D341Med (cell line): Measurements from ENCODE around the gene AKAP9.
A peak's percentile ranks its signal among the peaks of the same experiment; 100 is the strongest.
"Not testable (repeated sequence)": the region's sequence is repeated elsewhere in the genome, so short reads cannot be mapped to it uniquely, and the experiment has no call there.

Experiments
- DNase-seq: peaks from one replicate; pipeline ENCODE4 v3.0.0; 2012; ENCODE audit warnings: low spot score

The AKAP9 gene

GRCh38 chr7:91946549-91946948 lies 5.9 kb downstream of the AKAP9 start:
- no peak for DNase-seq

- no peak for DNase-seq
These were observed 7.3 kb downstream of the AKAP9 start for GRCh38 chr7:91947948-91948347.

GRCh38 chr7:91949221-91950009 lies 8.8 kb downstream of the AKAP9 start:
- DNase-seq, result no peak

- no peak for DNase-seq
These were observed 13.0 kb downstream of the AKAP9 start for GRCh38 chr7:91953618-91954017.

- not testable (repeated sequence) for DNase-seq
These were observed 15.8 kb downstream of the AKAP9 start for GRCh38 chr7:91956464-91956863.

- DNase-seq, result no peak
These were observed 16.6 kb downstream of the AKAP9 start for GRCh38 chr7:91957232-91957631.

- peak; percentile 35 for DNase-seq
These were observed 17.2 kb downstream of the AKAP9 start for GRCh38 chr7:91957823-91958222.

GRCh38 chr7:91959023-91959422 lies 18.4 kb downstream of the AKAP9 start:
- DNase-seq, result no peak

GRCh38 chr7:91961816-91962215 lies 21.2 kb downstream of the AKAP9 start:
- DNase-seq, result no peak

- no peak for DNase-seq
These were observed 21.8 kb downstream of the AKAP9 start for GRCh38 chr7:91962419-91962818.

GRCh38 chr7:91967513-91967912 lies 26.9 kb downstream of the AKAP9 start:
- DNase-seq, result not testable (repeated sequence)

GRCh38 chr7:91973639-91974038 lies 33.0 kb downstream of the AKAP9 start:
- no peak for DNase-seq

- DNase-seq, result no peak
These were observed 33.4 kb downstream of the AKAP9 start for GRCh38 chr7:91974066-91974465.

- no peak for DNase-seq
These were observed 36.1 kb downstream of the AKAP9 start for GRCh38 chr7:91976743-91977142.

- DNase-seq, result no peak
These were observed 38.9 kb downstream of the AKAP9 start for GRCh38 chr7:91979590-91979989.

- not testable (repeated sequence) for DNase-seq
These were observed 41.7 kb downstream of the AKAP9 start for GRCh38 chr7:91982352-91982751.

GRCh38 chr7:91988213-91988612 lies 47.6 kb downstream of the AKAP9 start:
- DNase-seq, result no peak

GRCh38 chr7:91993976-91994375 lies 53.3 kb downstream of the AKAP9 start:
- DNase-seq, result no peak

- DNase-seq, result no peak
These were observed 54.9 kb downstream of the AKAP9 start for GRCh38 chr7:91995391-91996105.

GRCh38 chr7:91999631-92000565 lies 59.2 kb downstream of the AKAP9 start:
- no peak for DNase-seq

GRCh38 chr7:92002720-92003119 lies 62.1 kb downstream of the AKAP9 start:
- no peak for DNase-seq

GRCh38 chr7:92006046-92006445 lies 65.4 kb downstream of the AKAP9 start:
- DNase-seq, result no peak
